Left forelimb (tissue), 1 donor: ENCODE measurements around the gene PHACTR1.
"Not testable (repeated sequence)": the region's sequence is repeated elsewhere in the genome, so short reads cannot be mapped to it uniquely, and the experiment has no call there.

Source experiments
- DNase-seq: peaks from one replicate; pipeline ENCODE4 v3.0.0-alpha.2; 2018; ENCODE audit warnings: low spot score

The PHACTR1 gene

GRCh38 chr6:13314806-13315205 lies 598.2 kb downstream of the PHACTR1 start:
- DNase-seq, result no peak

- no peak for DNase-seq
Observed at GRCh38 chr6:13315896-13316295, 599.3 kb downstream of the PHACTR1 start.

GRCh38 chr6:13318821-13319220 lies 602.3 kb downstream of the PHACTR1 start:
- no peak for DNase-seq

- no peak for DNase-seq
Observed at GRCh38 chr6:13319891-13320564, 603.5 kb downstream of the PHACTR1 start.

- DNase-seq, result not testable (repeated sequence)
Observed at GRCh38 chr6:13326031-13326586, 609.5 kb downstream of the PHACTR1 start.

- no peak for DNase-seq
Observed at GRCh38 chr6:13327691-13328075, 611.1 kb downstream of the PHACTR1 start.

- DNase-seq, result peak; percentile 97
Observed at GRCh38 chr6:13328076-13328874, 611.7 kb downstream of the PHACTR1 start, which contains the start of gene TBC1D7. Gene TBC1D7, minus strand, starts transcription at chr6:13328537. Its CDS starts 1,639 bp downstream, at chr6:13326898.

GRCh38 chr6:13328875-13329183 lies 612.3 kb downstream of the PHACTR1 start:
- DNase-seq, result no peak

- DNase-seq, result no peak
Observed at GRCh38 chr6:13331516-13332348, 615.2 kb downstream of the PHACTR1 start.

GRCh38 chr6:13332349-13332706 lies 615.8 kb downstream of the PHACTR1 start:
- DNase-seq, result no peak

GRCh38 chr6:13334953-13335352 lies 618.4 kb downstream of the PHACTR1 start:
- no peak for DNase-seq

GRCh38 chr6:13336553-13336952 lies 620.0 kb downstream of the PHACTR1 start:
- peak; percentile 90 for DNase-seq

- DNase-seq, result no peak
Observed at GRCh38 chr6:13338038-13338437, 621.5 kb downstream of the PHACTR1 start.
